ENCODE results near the gene GAS2L1. TPM values are rescaled to one million over a fixed set of nuclear protein-coding genes. Genes with fewer than 3 reads are reported as not detected.

Gene GAS2L1
- total and polyA plus RNA-seq, 2 of the 4 experiments (the other 2 are of a cell fraction) = 1.4 to 15.6 TPM

- peaks cover 76% of the 10 kb centered on the region for H3K36me3 ChIP-seq (ENCODE audit: control insufficient read depth, insufficient read depth, low read length)
- dilution Hi-C loops (cut with HindIII; ENCODE audit: low sequenced_read_pairs, unreplicated experiment) = no loop called here
- no peak overlapping the region for H3K23ac ChIP-seq (ENCODE audit: low read depth, low read length)
These were observed 22.3 kb upstream of the GAS2L1 start for GRCh38 chr22:29284196-29284595.

More at GRCh38 chr22:29284196-29284595, 22.3 kb upstream of the GAS2L1 start:
- ChIA-PET CTCF (no interaction called here), POLR2A (ENCODE audit: unreplicated experiment) (no interaction called here)
- Histone ChIP-seq H3K9me1 (ENCODE audit: insufficient read depth, low read length) (no peaks in the 10 kb centered on the region), H2AK9ac (replicated peaks; ENCODE audit: low read depth, low read length, poor library complexity) (no peak overlapping the region), H4K8ac (ENCODE audit: low read depth in 2 of 2, low read length in 2 of 2) (no peak overlapping the region), H2BK120ac (ENCODE audit: low read depth, low read length) (no peak overlapping the region), H4K91ac (ENCODE audit: insufficient read depth, low read depth, low read length) (no peak overlapping the region), H4K20me1 (ENCODE audit: insufficient read depth, low read length) (peaks cover 74% of the 10 kb centered on the region), H3K18ac (ENCODE audit: low read depth, low read length) (no peak overlapping the region), H3K9ac (ENCODE audit: low read depth, low read length) (no peak overlapping the region), H2AK5ac (ENCODE audit: low read depth, low read length) (no peak overlapping the region), H3K4ac (ENCODE audit: low read depth, low read length) (no peak overlapping the region), H3K4me3 (ENCODE audit: insufficient read depth, low read depth, low read length) (no peak overlapping the region), H3K27ac (ENCODE audit: insufficient read depth, low read length) (no peak overlapping the region), H3K9me3 (ENCODE audit: control insufficient read depth, insufficient read depth, low read length) (no peaks in the 10 kb centered on the region), H3K27me3 (ENCODE audit: control insufficient read depth, insufficient read depth, low read length) (no peaks in the 10 kb centered on the region), H2BK15ac (ENCODE audit: low read depth, low read length) (no peak overlapping the region), H3K56ac (ENCODE audit: extremely low read depth, insufficient read depth, low read length) (no peak overlapping the region), H2BK20ac (ENCODE audit: low read depth, low read length) (no peak overlapping the region), H3K79me1 (ENCODE audit: low read depth in 1 of 2, low read length in 2 of 2) (peaks cover 24 to 53% of the 10 kb centered on the region in 2 experiments), H2BK5ac (ENCODE audit: low read depth, low read length, poor library complexity, severe bottlenecking) (no peak overlapping the region), H3K4me1 (ENCODE audit: control insufficient read depth, insufficient read depth, low read length) (no peaks in the 10 kb centered on the region), H3K14ac (replicated peaks; ENCODE audit: low read depth, low read length) (no peak overlapping the region), H2AFZ (replicated peaks; ENCODE audit: low read length, poor library complexity) (no peak overlapping the region), H3K4me2 (ENCODE audit: low read depth, low read length) (no peak overlapping the region), H4K5ac (ENCODE audit: low read depth, low read length) (no peak overlapping the region)
- no CpG with 5 or more reads among the region's 3 CpGs for WGBS, 2 experiments (ENCODE audit: extremely low coverage in 2 of 2, insufficient read length in 1 of 2)
- BruUV-seq (replicated peaks) = no TSS peak
- DNase-seq (no peak), ATAC-seq (ENCODE audit: low read depth) (no peak)
- intact Hi-C loops (cut with micrococcal nuclease) (no loop called here), in situ Hi-C loops (cut with MboI; ENCODE audit: low sequenced_read_pairs) (no loop called here)
- no peak for TF ChIP-seq RAD21 (IDR thresholded peaks at IDR 0.05; ENCODE audit: low read length)
- TF ChIP-seq MXI1 (IDR thresholded peaks at IDR 0.05; ENCODE audit: borderline replicate concordance, low read depth, low read length) = no peak
- TF ChIP-seq POLR2A (IDR thresholded peaks at IDR 0.05; ENCODE audit: low read depth, low read length) = no peak

Data from IMR-90 (cell line).